Endometrial microvascular endothelial cells (primary cell): ENCODE results near the gene TMEM74B. TPM values are rescaled to one million over a fixed set of nuclear protein-coding genes. Genes with fewer than 3 reads are reported as not detected.

Experiments
- in situ Hi-C: cut with HindIII; loops from 2 replicates; pipeline ENCODE4 v1.10.0; 2017; ENCODE audit warnings: low sequenced_read_pairs, low pct_unique_long_range_greater_than_20kb; ENCODE audit errors: inconsistent ontology term
- total RNA-seq: library from RNA; depleted of rRNA; stranded (reverse); fragments of >200 nt; gene quantifications from one replicate; pipeline ENCODE4 v1.2.3, GENCODE V29; 2015; ENCODE audit errors: inconsistent ontology term

Gene TMEM74B
- total RNA-seq, 1 donor from 2014 or later = not detected

DNA sequence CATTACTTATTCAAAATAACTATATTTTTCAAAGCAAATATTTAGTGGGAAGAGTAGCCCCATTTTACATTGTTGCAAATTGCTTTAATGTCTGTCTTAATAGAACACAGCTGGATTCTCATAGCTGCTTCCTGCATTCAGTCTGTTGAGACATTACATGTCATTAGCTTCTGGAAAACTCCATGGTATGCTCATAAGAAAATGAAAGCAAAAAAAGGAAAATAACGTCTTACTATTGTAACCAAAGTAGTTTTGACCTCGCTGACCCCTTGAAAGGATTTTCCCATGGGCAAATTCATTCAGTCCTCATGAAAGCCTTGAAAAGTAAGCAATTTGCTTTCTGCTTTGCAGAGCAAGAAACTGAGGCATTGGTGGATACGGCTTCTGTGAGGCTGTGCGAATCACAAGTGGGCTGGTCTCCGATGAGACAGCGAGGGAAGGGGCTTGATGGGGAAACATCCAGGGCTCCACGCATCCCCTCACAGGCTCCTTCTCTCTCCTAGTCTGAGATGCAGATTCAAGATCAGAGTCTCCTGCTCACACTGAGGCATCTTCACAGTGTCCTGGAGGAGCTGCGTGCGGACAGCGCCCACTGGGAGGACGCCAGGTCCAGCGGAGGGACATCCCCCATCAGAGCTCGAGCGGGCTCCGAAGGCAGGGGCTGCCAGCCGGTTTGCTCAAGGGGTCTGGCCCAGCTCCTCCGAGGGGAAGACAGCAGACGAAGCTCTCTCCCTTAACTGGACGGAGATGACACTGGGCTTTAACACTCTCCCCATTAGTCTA is 21.8 kb upstream of the TMEM74B start:
- in situ Hi-C loops = no loop called here

DNA sequence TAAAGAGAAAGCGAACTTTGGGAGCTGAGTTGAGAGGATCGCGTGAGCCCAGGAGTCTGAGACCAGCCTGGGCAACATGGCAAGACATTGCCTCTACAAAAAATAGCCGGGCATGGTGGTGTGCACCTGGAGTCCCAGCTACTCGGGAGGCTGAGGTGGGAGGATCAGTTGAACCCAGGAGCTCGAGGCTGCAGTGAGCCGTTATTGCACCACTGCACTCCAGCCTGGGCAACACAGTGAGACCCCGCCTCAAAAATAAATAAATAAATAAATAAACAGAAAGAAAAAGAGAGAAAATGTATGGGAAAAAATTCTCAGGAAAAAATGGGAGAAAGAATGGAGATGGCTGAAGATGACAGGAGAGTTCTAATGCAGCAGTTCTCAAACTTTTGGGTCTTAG is 21.0 kb upstream of the TMEM74B start:
- in situ Hi-C loops = no loop called here

DNA sequence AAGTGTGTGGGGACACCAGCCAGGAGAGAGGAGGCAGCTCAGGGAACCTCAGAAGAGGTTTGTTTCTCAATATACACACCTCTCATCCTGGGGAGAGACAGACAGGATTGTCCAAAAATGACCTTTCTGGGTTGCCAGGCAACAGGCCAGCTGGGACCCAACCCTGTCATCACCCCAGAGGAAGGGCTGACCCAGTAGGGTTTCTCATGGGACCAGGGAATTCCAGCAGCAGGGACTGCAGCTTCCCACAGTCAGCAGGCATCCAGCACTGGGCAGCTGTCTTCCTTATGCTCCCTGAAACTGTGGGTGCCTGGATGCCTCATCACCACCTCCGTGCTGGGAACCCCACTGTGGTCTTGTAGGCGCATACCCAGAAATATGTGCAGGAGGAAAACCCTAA is 19.8 kb upstream of the TMEM74B start:
- in situ Hi-C loops = no loop called here

DNA sequence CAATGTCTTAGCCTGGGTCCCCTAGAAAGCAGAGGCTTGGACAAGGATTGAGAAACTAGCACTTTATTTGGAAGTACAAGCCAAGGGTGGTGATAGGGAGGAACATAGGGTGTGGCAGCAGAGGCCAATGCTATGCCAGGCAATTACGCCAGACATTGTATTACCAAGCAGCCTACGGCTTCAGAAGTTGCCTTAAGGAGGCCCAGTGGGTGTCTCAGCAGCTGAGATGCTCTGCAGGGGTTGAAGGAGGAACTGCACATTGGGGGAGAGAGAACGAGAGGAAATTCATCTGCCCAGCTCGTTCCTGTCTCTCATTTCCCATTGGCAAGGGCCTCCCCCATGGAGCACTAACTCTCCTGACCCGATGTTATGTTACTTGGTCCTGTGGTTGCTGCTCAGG is 19.3 kb upstream of the TMEM74B start:
- in situ Hi-C loops = no loop called here

DNA sequence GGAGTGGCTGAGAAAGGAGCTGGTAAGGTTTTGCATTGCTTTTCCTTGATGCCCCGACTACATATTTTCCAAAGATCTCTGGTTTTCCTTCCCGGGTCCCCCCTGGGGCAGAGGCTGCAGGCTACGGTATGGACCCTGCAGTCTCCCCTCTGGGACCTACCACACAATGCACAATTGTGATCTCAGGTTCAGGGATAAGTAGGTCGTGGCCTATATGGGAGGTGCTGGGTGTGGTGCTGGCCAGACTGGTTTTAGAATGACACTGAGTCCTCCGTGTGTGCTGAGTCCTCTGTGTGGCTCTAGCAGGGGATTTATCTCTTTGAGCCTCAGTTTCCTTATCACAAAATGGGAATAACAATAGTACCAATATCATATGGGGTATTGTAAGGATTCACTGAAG is 18.8 kb upstream of the TMEM74B start:
- in situ Hi-C loops = no loop called here

DNA sequence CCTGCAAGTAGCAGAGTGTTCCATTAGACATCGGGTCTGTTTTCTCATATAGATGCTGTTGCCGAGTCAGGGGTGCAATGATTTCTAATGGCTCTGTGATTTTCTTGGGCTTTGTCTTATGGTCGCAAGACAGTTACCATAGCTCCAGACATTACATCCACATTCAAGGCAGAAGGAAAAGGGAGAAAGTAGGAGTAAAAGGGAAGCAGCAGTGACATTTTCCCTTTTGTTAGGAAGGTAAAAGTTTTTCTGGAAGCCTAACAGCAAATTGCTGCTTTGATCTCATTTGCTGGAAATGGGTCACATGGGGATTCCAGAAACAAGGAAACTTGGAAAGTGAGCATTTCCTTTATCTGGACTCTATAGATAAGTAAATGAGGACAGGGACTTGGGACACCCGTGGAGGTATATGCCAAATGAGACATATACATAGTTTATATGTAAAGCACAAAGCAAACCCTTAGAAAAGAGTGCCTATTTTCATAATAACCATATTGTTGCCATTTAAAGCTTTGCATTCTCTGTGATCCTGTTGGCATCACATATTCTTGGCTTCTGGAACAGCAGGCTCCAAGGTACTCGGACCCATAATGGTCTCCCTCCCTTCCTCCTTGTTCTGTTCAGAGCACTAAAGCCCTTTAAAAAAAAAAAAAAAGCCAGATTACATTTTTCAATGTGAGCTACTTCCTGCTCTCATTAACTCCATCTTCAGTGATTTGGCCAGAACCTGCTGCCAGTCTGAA is 18.2 kb upstream of the TMEM74B start, which contains the start of gene C20orf202:
TSS of gene C20orf202 (plus strand) at position 693 of the 743 bp plus-strand sequence. CDS start 132 bp downstream, outside the sequence.
- in situ Hi-C loops = no loop called here

DNA sequence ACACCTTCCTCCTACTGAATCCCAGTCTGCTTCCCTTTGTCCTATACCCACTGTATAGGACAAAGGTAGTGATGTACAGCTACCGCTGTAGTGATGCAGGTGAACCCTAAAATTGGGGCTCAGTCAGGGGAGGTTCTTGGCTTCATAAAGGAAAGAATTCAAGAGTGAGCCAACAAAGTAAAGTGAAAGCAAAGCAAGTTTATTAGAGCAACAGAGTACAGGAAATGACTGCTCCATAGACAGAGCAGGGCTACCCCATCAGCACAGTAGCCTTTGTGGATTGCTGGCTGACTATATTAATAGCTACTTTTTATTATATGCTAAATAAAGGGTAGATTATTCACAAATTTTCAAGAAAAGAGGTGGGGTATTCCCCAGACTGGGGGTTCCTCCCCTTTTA is 15.2 kb upstream of the TMEM74B start:
- in situ Hi-C loops = no loop called here

DNA sequence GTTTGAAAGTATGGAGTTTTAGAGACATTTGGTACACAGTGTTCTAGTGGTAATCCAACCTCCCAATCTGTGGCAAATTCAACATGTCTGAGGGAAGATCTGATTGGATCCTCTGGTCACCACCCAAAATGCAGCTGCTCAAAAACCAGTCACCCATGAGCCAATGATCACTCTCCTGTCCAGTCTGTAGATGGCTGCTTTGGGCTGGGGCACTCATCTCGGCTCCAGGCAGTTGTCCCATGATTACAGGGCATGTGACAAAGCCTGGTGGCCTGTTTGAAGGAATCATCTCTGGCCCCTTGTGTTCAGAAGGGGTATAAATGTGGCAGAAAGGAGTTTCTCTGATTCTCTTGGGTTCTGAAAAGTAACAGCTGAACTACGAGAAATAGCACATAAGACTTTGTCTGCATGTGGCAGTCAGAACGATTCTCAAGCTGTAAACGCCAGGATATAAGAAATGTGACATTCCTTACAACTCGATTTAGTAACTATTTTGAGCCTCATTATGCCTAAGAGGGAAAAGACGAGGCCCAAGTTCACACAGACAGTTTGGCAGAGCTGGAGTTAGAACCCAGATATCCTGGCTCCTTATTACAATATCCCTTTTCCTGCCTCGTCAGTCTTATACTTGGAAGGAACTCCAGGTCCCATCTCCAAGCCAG is 14.6 kb upstream of the TMEM74B start:
- in situ Hi-C loops = no loop called here

DNA sequence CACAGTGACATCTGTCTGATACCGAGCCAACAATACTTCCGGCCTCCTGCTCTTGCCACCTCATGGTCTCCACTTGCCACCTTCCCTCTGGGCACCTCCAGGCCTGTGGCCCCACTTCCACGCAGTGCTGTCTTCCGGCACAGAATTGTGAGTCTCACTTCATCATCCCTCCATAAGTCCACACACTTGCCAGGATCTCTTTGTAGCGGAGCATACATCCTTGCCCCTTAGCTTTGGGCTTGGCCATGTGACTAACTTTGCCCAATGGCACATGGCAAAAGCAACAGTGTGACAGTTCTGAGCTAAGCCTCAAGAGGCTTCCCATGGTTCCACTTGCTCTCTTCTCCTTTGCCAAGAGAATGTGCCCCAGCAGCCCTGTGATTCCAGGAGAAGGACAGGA is 14.0 kb upstream of the TMEM74B start:
- in situ Hi-C loops = no loop called here

DNA sequence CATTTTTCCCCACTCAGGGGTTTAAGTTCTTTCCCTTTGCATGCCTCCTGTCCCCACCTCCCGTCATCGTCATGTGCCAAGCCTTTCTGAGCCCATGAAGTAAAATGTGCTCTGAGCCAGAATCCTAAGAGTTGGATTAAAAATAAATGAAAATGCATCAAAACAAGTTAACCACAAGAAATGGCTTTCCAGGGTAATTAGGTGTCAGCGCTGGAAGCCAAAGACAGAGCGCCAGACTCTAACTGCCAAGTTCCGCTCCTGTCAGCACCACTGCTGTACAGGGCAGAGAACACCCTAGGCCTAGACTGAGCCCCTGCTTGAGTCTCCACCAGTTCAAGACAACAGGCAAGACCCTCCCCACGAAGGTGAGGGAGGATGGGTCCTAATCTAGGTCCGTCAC is 13.0 kb upstream of the TMEM74B start:
- in situ Hi-C loops = no loop called here

DNA sequence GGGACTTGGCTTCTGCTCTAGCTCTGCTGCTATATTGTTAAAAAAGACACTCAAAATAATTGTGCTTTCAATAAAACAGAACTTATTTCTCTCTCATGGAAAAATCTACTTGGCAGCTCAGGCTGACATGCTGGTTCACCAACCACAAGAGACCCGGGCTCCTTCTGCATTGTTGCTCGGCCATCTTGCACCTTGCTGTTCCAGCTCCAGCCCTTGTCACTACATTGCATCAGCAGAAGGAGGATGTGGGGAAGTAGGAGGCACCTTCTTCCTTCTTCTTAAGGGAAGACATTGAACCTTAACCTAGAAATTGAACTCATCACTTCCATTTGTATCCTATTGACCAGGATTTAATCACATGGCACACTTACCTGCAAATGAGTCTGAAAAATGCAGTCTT is 11.9 kb upstream of the TMEM74B start:
- in situ Hi-C loops = no loop called here

DNA sequence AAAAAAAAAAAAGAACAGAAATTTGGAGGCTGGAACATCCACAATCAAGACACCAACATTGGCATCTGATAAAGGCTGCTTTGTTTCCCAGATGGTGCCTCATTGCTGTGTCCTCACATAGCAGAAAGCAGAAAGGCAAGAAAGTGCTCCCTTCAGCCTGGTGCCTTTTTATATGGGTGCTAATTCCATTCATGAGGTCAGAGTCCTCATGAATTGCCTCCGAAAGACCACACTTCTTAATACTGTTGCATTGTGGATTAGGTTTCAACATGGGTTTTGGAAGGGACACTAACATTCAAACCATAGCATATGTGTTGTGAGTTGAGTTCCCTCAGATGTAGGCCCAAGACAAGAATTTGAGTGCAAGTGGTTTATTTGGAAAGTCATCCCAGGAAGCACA is 10.4 kb upstream of the TMEM74B start:
- in situ Hi-C loops = no loop called here

DNA sequence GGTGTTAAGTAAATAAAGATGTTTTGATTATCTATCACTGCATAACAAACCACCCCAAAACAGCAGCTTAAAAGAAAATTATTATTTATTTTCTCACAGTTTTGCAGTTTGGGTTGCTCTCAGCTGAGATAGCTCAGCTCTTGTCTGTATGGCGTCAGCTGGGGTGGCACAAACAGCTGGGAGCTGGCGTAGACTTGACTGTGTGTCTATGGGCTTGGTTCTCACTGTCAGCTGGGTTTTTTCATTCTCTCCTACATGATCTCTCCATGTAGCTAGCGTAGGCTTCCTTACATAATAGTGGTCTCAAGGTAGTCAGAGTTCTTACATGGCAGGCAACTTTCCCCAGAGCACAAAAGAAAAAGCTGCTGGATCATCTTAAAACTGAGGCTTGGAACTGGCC is 6.5 kb upstream of the TMEM74B start:
- in situ Hi-C loops = no loop called here

DNA sequence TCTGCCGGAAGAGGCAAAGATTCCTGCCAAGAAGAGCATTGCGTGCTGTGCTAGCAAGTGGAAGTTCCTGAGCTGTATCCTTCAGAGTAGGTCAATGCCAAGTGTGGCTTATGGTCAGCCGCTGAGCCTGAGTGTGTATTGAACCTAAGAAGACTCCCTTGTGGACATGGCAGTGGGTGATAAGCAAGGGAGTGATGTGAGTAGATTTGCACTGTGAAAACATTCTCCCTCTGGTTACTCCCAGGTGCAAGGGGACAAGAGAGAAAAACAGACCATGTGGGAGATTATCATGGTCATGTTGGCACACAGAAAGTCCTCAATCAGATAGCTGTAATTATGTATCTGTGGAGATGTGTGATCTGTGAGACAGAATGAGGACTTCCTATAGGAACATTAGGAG is 6.1 kb upstream of the TMEM74B start:
- in situ Hi-C loops = no loop called here

DNA sequence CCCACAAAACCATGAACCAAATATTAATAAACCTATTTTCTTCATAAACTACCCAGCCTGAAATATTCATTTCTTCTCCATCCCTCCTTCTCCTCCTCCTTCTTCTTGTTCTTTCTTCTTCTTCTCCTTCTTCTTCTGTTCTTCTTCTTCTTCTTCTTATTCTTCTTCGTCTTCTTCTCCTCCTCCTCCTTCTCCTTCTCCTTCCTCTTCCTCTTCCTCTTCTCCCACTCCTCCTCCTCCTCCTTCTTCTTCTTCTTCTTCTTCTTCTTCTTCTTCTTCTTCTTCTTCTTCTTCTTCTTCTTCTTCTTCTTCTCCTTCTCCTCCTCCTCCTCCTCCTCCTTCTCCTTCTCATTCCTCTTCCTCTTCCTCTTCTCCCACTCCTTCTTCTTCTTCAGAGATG is 5.0 kb upstream of the TMEM74B start:
- in situ Hi-C loops = no loop called here

DNA sequence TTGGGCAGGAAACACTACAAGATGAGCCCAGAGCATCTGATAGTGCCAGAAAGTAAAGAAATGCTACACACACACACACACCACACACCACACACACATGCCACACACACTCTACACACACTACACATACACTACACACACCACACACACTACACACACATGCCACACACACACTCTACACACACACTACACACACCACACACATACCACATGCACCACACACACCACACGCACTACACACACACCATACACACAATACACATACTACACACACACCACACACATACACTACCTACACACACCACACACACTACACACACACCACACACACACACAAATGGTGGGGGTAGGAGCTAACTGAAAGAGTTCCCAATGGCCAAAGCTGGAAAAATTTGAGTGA is 3.6 kb upstream of the TMEM74B start:
- in situ Hi-C loops = no loop called here

DNA sequence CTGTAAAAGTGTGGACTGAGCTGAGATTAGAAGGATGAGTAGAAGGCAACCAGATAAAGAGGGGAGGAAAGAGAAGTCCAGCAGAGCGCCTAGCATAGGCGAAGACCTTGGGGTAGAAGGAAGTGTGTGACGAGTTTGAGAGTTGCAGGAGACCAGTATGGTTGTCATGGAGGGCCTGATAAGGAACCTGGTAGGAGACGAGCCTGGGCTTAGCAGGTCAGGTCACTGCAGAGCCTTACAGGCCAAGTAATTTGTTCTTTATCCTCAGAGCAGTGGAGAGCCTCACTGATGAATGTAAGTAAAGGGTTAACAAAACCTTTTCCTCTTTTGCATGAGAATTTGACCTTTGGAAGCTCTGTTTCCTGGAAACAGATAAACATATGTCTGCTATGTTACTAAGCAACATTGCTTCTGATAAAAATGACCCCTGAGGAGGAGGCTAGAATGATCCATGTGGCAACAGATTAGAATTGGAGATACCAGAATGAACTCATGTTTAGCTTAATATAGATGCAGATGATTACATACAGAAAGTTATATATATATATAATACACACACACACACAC is 2.9 kb upstream of the TMEM74B start:
- in situ Hi-C loops = no loop called here

DNA sequence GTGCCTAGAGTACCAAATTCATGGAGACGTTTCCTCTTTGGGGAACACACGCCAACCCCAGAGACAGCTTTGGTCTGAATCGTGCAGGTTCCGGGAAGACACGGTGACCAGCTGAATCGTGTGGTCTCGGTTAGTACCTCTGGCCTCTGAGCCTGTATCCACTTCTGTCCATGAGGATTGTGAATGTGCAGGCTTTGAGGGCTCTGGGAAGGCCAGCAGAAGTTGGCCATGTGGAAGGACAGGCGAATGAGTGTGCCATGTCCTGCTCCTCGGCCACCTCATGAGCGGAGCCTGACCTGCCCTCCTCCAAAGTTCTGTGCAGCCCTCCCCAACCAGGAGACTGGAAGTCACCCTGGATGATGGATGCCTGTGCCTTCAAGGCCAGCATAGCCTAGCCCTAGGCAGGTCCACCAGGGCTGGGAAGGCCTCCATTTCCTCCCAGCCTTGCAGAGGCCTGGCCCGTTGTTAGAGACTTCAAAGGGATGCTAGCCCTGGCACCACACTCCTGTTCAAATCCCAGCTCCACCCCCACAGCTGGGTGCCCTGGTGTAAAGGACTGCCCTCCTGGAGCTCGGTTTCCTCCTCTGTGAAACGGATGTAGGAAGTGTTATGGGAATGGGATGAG is 1.7 kb upstream of the TMEM74B start:
- in situ Hi-C loops = no loop called here

DNA sequence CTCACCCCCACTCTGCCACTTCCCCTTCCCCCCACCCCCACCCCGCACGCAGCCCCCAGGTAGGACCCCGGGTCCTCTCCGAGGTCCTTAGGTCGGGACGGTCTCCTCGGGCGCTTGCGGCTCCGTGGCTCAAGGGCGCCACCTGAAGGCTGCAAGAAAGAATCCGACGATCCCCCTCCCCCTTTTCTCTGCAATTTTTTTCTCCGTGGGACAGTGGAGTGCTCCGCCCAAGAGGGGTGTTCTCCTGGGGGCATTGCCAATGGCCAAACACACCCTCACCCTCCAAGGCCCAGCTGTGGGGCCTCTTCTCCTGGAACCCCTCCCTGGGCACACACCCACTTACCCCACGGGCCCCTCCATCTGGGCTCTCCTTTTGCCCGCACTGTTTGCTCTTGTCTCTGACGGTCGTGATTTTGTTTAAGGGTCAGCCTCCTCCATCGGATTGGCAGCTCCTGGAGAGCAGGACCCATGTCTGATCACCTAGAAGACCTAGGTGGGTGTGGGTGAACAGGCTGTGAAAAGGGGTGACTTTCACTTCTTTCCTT is 1.1 kb upstream of the TMEM74B start:
- in situ Hi-C loops = no loop called here
